Left cardiac atrium (tissue), 4 donors: ENCODE results near the gene SNTG2. TPM values are rescaled to one million over a fixed set of nuclear protein-coding genes. Genes with fewer than 3 reads are reported as not detected.

ENCODE experiments used
- ATAC-seq, 2 donors: fragments of 200-7000 bp; cut with Tn5 transposase; one replicate each; pipeline ENCODE4 v1.9.1; 2020; ENCODE audit warnings: mild to moderate bottlenecking in 2 of 2, moderate library complexity in 2 of 2
- DNase-seq: peaks from one replicate; pipeline ENCODE4 v3.0.0-alpha.2; 2020
- intact Hi-C, 2 donors: fragments of 100-400 bp; cut with DNase I; formaldehyde crosslinking; loops; one replicate each; pipeline versions ENCODE4 v1.14.1 to v1.15.1; 2022 to 2023
- total RNA-seq, 2 donors: library from RNA; stranded (reverse); fragmentation: NEBNext Ultra II Directional; extraction: Animal tissue kit (Norgen Biotek cat#: 25700); gene quantifications; one replicate each; pipeline ENCODE4 v1.2.1, GENCODE V29; 2021
- donor health status: DM: no; HTN: yes; CAD: no.
- donor health status: DM: no; HTN: yes; CAD: no; lungs with severe emphysema.
- donor health status: DM: yes; HTN: yes; CAD: no.
- donor health status: Dilated cardiomyopathy.

Gene SNTG2
- total RNA-seq, 2 donors from 2014 or later = 1.6 to 2.9 TPM

GRCh38 chr2:1272835-1273234, 322.2 kb downstream of the SNTG2 start:
- intact Hi-C loops = no loop called here
- DNase-seq (no peak), ATAC-seq (no peak)

DNA sequence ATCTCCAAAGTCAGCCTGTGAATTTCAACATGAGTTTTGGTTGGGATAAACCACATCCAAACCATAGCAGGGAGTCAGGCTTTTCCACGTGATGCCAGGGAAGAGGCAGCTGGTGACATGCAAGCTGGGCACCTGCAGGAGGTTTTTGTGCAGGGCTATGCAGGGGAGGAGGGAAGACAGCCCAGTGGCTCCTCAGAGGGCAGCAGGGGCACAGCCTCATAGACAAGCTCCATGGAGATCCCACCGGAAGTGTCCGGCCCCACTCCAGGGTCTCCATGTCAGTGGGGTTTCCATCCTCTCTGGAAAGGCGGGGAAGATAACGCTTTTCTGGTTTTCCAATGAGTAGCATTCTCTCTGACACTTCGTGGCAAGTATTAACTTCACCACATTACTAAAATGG, 327.0 kb downstream of the SNTG2 start:
- no peak for ATAC-seq
- DNase-seq = no peak
- intact Hi-C loops = no loop called here

GRCh38 chr2:1278125-1278524, 327.5 kb downstream of the SNTG2 start:
- intact Hi-C loops = no loop called here
- no peak for DNase-seq
- ATAC-seq = no peak

GRCh38 chr2:1278861-1279260, 328.2 kb downstream of the SNTG2 start:
- intact Hi-C loops = no loop called here
- ATAC-seq = no peak

DNA sequence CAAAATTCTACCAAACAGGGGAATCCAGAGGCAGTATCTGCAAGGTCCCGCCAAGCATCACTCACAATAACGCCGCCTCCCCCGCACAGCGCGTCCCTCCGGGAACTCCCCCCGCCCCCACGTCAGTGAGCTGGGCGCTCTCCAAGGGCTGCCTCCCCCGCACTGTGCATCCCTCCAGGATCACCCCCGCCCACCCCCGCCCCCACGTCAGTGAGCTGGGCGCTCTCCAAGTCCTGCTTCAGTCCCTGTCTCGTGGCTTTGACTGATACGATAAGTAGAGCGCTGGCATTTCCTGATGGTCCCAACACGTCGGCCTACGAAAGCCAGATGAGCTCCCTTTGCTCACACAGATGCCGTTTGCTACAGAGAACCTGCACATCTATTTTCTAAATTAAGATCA, 331.9 kb downstream of the SNTG2 start:
- intact Hi-C loops = no loop called here
- ATAC-seq = peak; percentile 75 to 76
- peak; percentile 49 for DNase-seq

More at GRCh38 chr2:1278861-1279260, 328.2 kb downstream of the SNTG2 start:
- no peak for DNase-seq

- intact Hi-C loops = no loop called here
- ATAC-seq (no peak), DNase-seq (no peak)
Observed at GRCh38 chr2:1283020-1283801, 332.6 kb downstream of the SNTG2 start.

DNA sequence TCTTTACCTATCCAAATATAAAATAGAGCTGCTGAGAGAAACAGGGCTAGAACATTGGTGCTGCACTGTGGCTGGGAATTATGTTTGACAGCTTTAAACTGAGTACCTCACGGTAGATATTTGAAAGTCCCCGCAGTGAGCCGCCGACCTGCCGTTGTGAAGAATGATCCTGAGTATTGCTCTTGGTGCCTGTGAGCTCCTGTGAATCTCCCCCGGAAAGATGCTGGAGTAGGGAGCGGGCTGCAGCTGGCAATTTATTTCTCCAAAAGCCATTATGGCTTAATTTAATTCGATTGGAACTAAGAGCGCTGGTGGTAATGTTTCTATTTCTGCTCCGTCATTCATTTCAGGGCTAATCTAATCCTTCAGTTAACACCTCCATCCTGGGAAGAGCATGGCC, 333.2 kb downstream of the SNTG2 start:
- intact Hi-C loops = no loop called here
- no peak for DNase-seq
- no peak for ATAC-seq

- DNase-seq = no peak
- no peak for ATAC-seq
- intact Hi-C loops = no loop called here
Observed at GRCh38 chr2:1286929-1287328, 336.3 kb downstream of the SNTG2 start.

- no peak for ATAC-seq
- intact Hi-C loops = no loop called here
- no peak for DNase-seq
Observed at GRCh38 chr2:1287427-1287826, 336.8 kb downstream of the SNTG2 start.

GRCh38 chr2:1294900-1295299, 344.3 kb downstream of the SNTG2 start:
- DNase-seq = no peak
- no peak for ATAC-seq
- intact Hi-C loops = no loop called here

GRCh38 chr2:1295740-1296139, 345.1 kb downstream of the SNTG2 start:
- DNase-seq = no peak
- intact Hi-C loops = no loop called here
- ATAC-seq = no peak

DNA sequence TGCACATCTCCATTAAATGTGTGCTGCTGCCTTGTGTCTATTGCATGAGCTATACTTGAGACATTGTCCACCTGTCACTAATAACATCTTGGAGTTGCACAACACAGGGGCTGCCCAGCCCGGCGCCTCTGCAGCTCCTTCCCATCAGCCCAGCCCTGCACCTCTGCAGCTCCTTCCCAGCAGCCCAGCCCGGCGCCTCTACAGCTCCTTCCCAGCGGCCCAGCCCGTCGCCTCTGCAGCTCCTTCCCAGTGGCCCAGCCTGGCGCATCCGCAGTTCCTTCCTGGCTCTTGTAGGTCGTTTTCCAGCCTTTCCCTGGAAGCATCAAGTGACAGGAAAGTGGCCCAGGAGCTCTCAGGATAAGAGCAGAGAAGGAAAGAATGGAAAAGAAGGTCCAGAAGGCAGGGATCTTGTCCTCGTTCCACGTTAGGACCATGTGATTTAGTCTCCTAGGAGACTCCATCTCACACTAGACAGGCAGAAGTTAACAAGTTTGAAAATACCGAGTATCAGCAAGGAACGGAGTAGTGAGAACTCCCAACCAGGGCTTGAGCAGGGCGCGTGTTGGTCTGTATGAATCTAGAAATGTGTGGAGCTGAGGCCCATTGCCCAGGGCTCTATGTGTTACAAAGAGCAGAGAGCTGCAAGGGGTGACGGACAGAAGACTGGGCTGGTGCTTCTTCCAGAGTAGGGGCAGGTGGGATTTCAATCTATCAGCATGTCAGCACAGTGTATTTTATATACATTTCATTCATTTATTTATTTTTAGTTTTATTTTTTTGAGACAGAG, 346.9 kb downstream of the SNTG2 start:
- no peak for ATAC-seq

GRCh38 chr2:1299043-1299442, 348.4 kb downstream of the SNTG2 start:
- DNase-seq = no peak
- intact Hi-C loops = no loop called here
- no peak for ATAC-seq

More for the DNA sequence above, 346.9 kb downstream of the SNTG2 start:
- intact Hi-C loops = no loop called here
- DNase-seq = no peak

DNA sequence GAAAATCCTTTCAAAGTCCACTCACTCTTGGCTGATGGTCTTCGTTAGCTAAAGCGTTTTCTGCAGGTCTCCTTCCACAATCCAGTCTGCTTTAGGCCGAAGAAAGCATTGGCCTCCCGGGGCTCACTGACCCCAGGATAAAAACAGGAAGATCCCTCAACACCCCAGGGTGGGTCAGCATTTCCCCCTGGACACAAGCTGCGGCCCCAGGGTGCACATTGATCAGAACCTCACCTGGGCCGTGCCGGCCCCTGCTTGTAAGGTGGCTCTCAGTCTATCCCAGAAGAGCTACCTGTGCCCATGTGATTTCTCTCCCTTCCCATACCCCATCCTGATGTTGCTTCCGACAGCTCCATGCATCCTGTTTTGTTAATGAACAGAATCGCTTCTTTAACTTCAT, 349.6 kb downstream of the SNTG2 start:
- DNase-seq = no peak

GRCh38 chr2:1301056-1301455, 350.4 kb downstream of the SNTG2 start:
- no peak for DNase-seq
- intact Hi-C loops = no loop called here
- ATAC-seq = no peak

More for the DNA sequence above, 349.6 kb downstream of the SNTG2 start:
- no peak for ATAC-seq
- intact Hi-C loops = no loop called here

GRCh38 chr2:1305342-1306013, 354.8 kb downstream of the SNTG2 start:
- intact Hi-C loops = no loop called here

GRCh38 chr2:1306014-1306686, 355.5 kb downstream of the SNTG2 start:
- ATAC-seq = no peak
- DNase-seq = no peak
- intact Hi-C loops = no loop called here

More at GRCh38 chr2:1305342-1306013, 354.8 kb downstream of the SNTG2 start:
- DNase-seq = no peak
- peak in 1 of 2 donors; percentile 17 for ATAC-seq

DNA sequence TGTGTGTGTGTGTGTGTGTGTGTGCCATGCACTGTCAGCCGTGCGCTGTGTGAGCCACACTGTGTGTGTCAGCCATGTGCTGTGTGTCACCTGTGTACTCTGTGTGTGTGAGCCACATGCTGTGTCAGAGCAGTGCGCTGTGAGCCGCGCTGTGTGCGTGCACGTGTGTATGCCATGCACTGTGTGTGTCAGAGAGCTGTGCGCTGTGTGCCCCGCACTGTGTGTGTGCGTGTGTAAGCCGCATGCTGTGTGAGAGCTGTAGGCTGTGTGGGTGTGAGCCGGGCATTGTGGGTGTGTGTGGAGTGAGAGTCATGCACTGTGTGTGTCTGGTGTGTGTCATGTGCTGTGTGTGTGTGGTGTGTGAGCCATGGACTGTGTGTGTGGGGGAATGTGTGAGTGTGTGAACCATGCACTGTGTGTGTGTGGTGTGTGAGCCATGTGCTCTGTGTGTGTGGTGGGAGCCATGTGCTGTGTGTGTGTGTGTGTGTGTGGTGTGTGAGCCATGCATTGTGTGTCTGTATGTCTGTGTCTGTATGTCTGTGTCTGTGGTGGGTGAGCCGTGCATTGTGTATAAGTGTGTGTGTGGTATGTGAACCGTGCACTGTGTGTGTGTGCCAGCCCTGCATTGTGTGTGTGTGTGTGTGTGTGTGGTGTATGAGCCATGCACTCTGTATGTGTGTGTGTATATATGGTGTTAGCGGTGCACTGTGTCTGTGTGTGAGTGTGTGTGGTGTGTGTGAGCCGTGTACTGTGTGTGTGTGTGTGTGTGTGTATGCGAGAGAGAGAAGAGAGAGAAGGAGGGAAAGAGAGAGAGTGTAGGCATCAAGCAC, 356.3 kb downstream of the SNTG2 start:
- DNase-seq = no peak
- intact Hi-C loops = no loop called here
- no peak for ATAC-seq

DNA sequence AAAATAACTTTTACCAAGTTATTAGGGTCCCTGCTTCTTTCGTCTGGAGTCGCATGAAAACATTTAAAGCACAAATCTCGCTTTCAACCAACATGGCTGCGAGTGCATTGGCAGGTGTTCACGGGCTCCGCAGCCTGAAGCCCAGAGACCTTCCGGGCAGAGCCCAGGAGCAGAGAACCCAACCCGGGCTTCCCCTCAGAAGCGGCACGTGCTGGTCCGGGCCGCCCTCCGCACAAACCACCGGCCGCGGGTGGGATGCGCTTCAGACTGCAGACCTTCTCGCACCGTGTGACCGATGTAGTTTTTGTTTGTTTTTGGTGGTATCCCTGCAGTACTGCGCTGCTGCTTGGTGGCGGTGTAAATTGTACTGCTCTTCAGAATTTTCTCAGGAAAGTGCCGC, 357.0 kb downstream of the SNTG2 start:
- DNase-seq = no peak
- no peak for ATAC-seq
- intact Hi-C loops = no loop called here
